H1 (cell line): Measurements from ENCODE around the gene UBC. TPM values are rescaled to one million over a fixed set of nuclear protein-coding genes. Genes with fewer than 3 reads are reported as not detected.
A peak's percentile ranks its signal among the peaks of the same experiment; 100 is the strongest.

Experiments used
- CTCF ChIA-PET: fragments of 300-600 bp; sonication (Branson Sonifier 250); formaldehyde crosslinking; loops from one replicate; lab custom pipeline; 2021; ENCODE audit not compliant: partially characterized antibody; lab: Charles Lee
- POLR2A ChIA-PET: fragments of 300-600 bp; sonication (Branson Sonifier 250); formaldehyde crosslinking; loops from one replicate; lab custom pipeline; 2021; ENCODE audit warnings: inconsistent platforms; ENCODE audit not compliant: partially characterized antibody; lab: Charles Lee
- DNase-seq, 2 experiments: peaks; one replicate each; pipeline versions ENCODE4 v3.0.0 to v3.0.0-alpha.2; 2010 to 2022; ENCODE audit warnings: low spot score in 2 of 2, low read depth in 1 of 2, mixed read lengths in 1 of 2
- FAIRE-seq: peaks from 2 replicates; lab custom pipeline; 2011; peaks lifted over from hg19 to GRCh38; lab: Jason Lieb, UNC
- H2AFZ ChIP-seq: 2 replicates; pipeline ENCODE4 v1.8.1; 2012; ENCODE audit warnings: low read length, inconsistent platforms
- H2AK5ac ChIP-seq: 2 replicates; pipeline ENCODE4 v1.6.1; 2013; ENCODE audit warnings: low read depth, low read length
- H2BK120ac ChIP-seq: replicated peaks from 2 replicates; pipeline ENCODE3; 2013; ENCODE audit warnings: low read depth, low read length, inconsistent platforms
- H2BK12ac ChIP-seq: 2 replicates; pipeline ENCODE4 v1.6.1; 2013; ENCODE audit warnings: low read depth, low read length
- H2BK15ac ChIP-seq: 2 replicates; pipeline ENCODE4 v1.6.1; 2013; ENCODE audit warnings: low read length
- H2BK20ac ChIP-seq: 2 replicates; pipeline ENCODE4 v1.6.1; 2013; ENCODE audit warnings: low read length
- H2BK5ac ChIP-seq: 2 replicates; pipeline ENCODE4 v1.6.1; 2013; ENCODE audit warnings: low read depth, low read length
- H3K14ac ChIP-seq: 2 replicates; pipeline ENCODE4 v1.6.1; 2013; ENCODE audit warnings: inconsistent platforms; ENCODE audit not compliant: insufficient read length
- H3K18ac ChIP-seq: 2 replicates; pipeline ENCODE4 v1.6.1; 2013; ENCODE audit warnings: low read length; ENCODE audit errors: extremely low read depth
- H3K23ac ChIP-seq: 2 replicates; pipeline ENCODE4 v1.6.1; 2013; ENCODE audit warnings: inconsistent platforms; ENCODE audit not compliant: insufficient read length
- H3K23me2 ChIP-seq: 2 replicates; pipeline ENCODE4 v1.6.1; 2013; ENCODE audit warnings: low read depth, low read length
- H3K27ac ChIP-seq: 2 replicates; pipeline ENCODE4 v1.6.1; 2011; ENCODE audit warnings: low read depth, low read length, inconsistent platforms
- H3K27me3 ChIP-seq, 4 experiments: replicated peaks in 1 of 4; 1 replicate in 1 of 4; 2 replicates in 3 of 4; pipeline versions ENCODE4 v1.6.1 to v1.8.1; 2011 to 2013; ENCODE audit warnings: low read length in 3 of 4, mild to moderate bottlenecking in 3 of 4, inconsistent platforms in 2 of 4, mixed read lengths in 2 of 4, moderate library complexity in 1 of 4; ENCODE audit not compliant: control insufficient read depth in 3 of 4, insufficient read depth in 3 of 4; ENCODE audit errors: extremely low read depth in 1 of 4
- H3K36me3 ChIP-seq, 4 experiments: 2 replicates each; pipeline versions ENCODE4 v1.6.1 to v1.8.1; 2011 to 2013; ENCODE audit warnings: mild to moderate bottlenecking in 4 of 4, low read length in 3 of 4, moderate library complexity in 2 of 4, control low read depth in 1 of 4, inconsistent platforms in 1 of 4; ENCODE audit not compliant: insufficient read depth in 4 of 4, control insufficient read depth in 2 of 4
- H3K4ac ChIP-seq: replicated peaks from 2 replicates; pipeline ENCODE3; 2013; ENCODE audit warnings: low read length, low read depth, mixed read lengths, inconsistent platforms; ENCODE audit not compliant: insufficient read length
- H3K4me1 ChIP-seq, 4 experiments: replicated peaks in 1 of 4; 1 replicate in 1 of 4; 2 replicates in 3 of 4; pipeline versions ENCODE4 v1.6.1 to v1.8.1; 2011 to 2013; ENCODE audit warnings: low read length in 3 of 4, inconsistent platforms in 2 of 4, mixed read lengths in 1 of 4; ENCODE audit not compliant: insufficient read depth in 4 of 4, control insufficient read depth in 3 of 4
- H3K4me2 ChIP-seq, 2 experiments: 2 replicates each; pipeline versions ENCODE4 v1.6.1 to v1.8.1; 2011 to 2013; ENCODE audit warnings: low read depth in 2 of 2, low read length in 2 of 2, control low read depth in 1 of 2, inconsistent platforms in 1 of 2, mild to moderate bottlenecking in 1 of 2; ENCODE audit not compliant: insufficient read depth in 1 of 2
- H3K4me3 ChIP-seq, 4 experiments: fragments of 200-600, 300-600 bp in 1 of 4; sonication (generic), shearing (Covaris generic), sonication (Bioruptor Twin) in 1 of 4; 2 replicates each; pipeline versions ENCODE4 v1.5.1 to v1.8.1; 2011 to 2016; ENCODE audit warnings: low read length in 4 of 4, low read depth in 3 of 4, control low read depth in 2 of 4, inconsistent platforms in 2 of 4, mild to moderate bottlenecking in 2 of 4, mixed read lengths in 1 of 4, moderate library complexity in 1 of 4; ENCODE audit not compliant: insufficient read depth in 2 of 4; ENCODE audit errors: extremely low read depth in 1 of 4
- H3K56ac ChIP-seq: replicated peaks from 2 replicates; pipeline ENCODE3; 2013; ENCODE audit warnings: low read depth, mild to moderate bottlenecking, mixed read lengths, low read length, inconsistent platforms; ENCODE audit not compliant: insufficient read length
- H3K79me1 ChIP-seq: 2 replicates; pipeline ENCODE4 v1.6.1; 2013; ENCODE audit warnings: low read depth, low read length, control low read depth
- H3K79me2 ChIP-seq, 2 experiments: 2 replicates each; pipeline versions ENCODE4 v1.6.1 to v1.8.1; 2012 to 2013; ENCODE audit warnings: low read length in 2 of 2, mild to moderate bottlenecking in 2 of 2, inconsistent platforms in 1 of 2; ENCODE audit not compliant: insufficient read depth in 2 of 2, control insufficient read depth in 1 of 2
- H3K9ac ChIP-seq, 4 experiments: replicated peaks in 1 of 4; 1 replicate in 1 of 4; 2 replicates in 3 of 4; pipeline versions ENCODE4 v1.6.1 to v1.8.1; 2011 to 2013; ENCODE audit warnings: low read depth in 3 of 4, low read length in 3 of 4, control low read depth in 2 of 4, mild to moderate bottlenecking in 2 of 4, moderate library complexity in 2 of 4, inconsistent platforms in 1 of 4; ENCODE audit errors: extremely low read depth in 1 of 4
- H3K9me3 ChIP-seq, 2 experiments: 2 replicates each; pipeline versions ENCODE4 v1.6.1 to v1.8.1; 2012 to 2013; ENCODE audit warnings: mild to moderate bottlenecking in 2 of 2, moderate library complexity in 2 of 2, control low read depth in 1 of 2, inconsistent platforms in 1 of 2, low read depth in 1 of 2, low read length in 1 of 2, mixed read lengths in 1 of 2; ENCODE audit not compliant: insufficient read depth in 2 of 2
- H4K20me1 ChIP-seq, 2 experiments: replicated peaks in 1 of 2; 2 replicates each; pipeline versions ENCODE3 to v1.8.1; 2011 to 2013; ENCODE audit warnings: inconsistent platforms in 2 of 2, low read length in 2 of 2, mild to moderate bottlenecking in 1 of 2; ENCODE audit not compliant: insufficient read depth in 2 of 2, control insufficient read depth in 1 of 2
- H4K5ac ChIP-seq: 2 replicates; pipeline ENCODE4 v1.6.1; 2013; ENCODE audit warnings: low read length, low read depth, mixed read lengths, inconsistent platforms; ENCODE audit not compliant: insufficient read length
- H4K8ac ChIP-seq: 2 replicates; pipeline ENCODE4 v1.8.0; 2013; ENCODE audit warnings: mild to moderate bottlenecking, moderate library complexity, low read length, inconsistent platforms; ENCODE audit not compliant: insufficient read depth; ENCODE audit errors: extremely low read depth
- H4K91ac ChIP-seq: replicated peaks from 2 replicates; pipeline ENCODE3; 2013; ENCODE audit warnings: low read length, mixed read lengths, inconsistent platforms; ENCODE audit not compliant: insufficient read length
- CHD1 ChIP-seq: IDR thresholded peaks from 2 replicates; pipeline ENCODE4 v1.6.1; 2012; ENCODE audit warnings: low read depth, low read length, improper control_type of control experiment
- CHD2 ChIP-seq: IDR thresholded peaks from 2 replicates; pipeline ENCODE4 v1.6.1; 2012; ENCODE audit warnings: low read length, improper control_type of control experiment
- KDM4A ChIP-seq: IDR thresholded peaks from one replicate; pipeline ENCODE4 v1.7.1; 2012; ENCODE audit warnings: low read depth, mild to moderate bottlenecking, moderate library complexity, low read length, inconsistent platforms; ENCODE audit not compliant: severe bottlenecking
- MAFK ChIP-seq: IDR thresholded peaks from 2 replicates; pipeline ENCODE4 v1.6.1; 2012; ENCODE audit warnings: low read depth, mild to moderate bottlenecking, improper control_type of control experiment, low read length
- RBBP5 ChIP-seq: IDR thresholded peaks from 2 replicates; pipeline ENCODE4 v1.7.1; 2012; ENCODE audit warnings: low read depth, mild to moderate bottlenecking, inconsistent platforms, low read length, moderate library complexity, borderline replicate concordance
- SP1 ChIP-seq: IDR thresholded peaks from 2 replicates; pipeline ENCODE4 v1.6.1; 2011; ENCODE audit warnings: low read depth, low read length
- TEAD4 ChIP-seq: IDR thresholded peaks from 2 replicates; pipeline ENCODE4 v1.6.1; 2012; ENCODE audit warnings: low read depth, low read length, inconsistent platforms, mixed read lengths
- WGBS, 2 experiments: shearing (Covaris generic) in 1 of 2; methylation state at CpG; one replicate each; pipeline versions ENCODE4 v1.1.6 to v1.1.7; 2013 to 2015; ENCODE audit warnings: low lambda C conversion rate in 2 of 2, mixed read lengths in 2 of 2, inconsistent platforms in 1 of 2, low coverage in 1 of 2, missing lambda C conversion rate in 1 of 2; ENCODE audit not compliant: insufficient replicate concordance in 2 of 2, insufficient coverage in 1 of 2, insufficient read length in 1 of 2; ENCODE audit errors: extremely low coverage in 1 of 2, missing lambda C conversion rate in 1 of 2; 5-methylcytosine and 5-hydroxymethylcytosine counted together
- polyA plus RNA-seq, 7 experiments: library from polyadenylated mRNA; depleted of rRNA in 3 of 7; stranded (reverse) in 5 of 7; unstranded in 2 of 7; fragments of >200 nt in 5 of 7; fragments of 200-250 nt in 2 of 7; gene quantifications; 1 replicate in 5 of 7; 2 replicates in 1 of 7; 4 replicates in 1 of 7; pipeline versions ENCODE4 v1.2.1 to v1.2.3, GENCODE V29; 2011 to 2013; ENCODE audit warnings: missing spikeins in 2 of 7, mixed read lengths in 2 of 7
- total RNA-seq: library from RNA; stranded (reverse); fragmentation: NEBNext Ultra II Directional; extraction: Animal tissue kit (Norgen Biotek cat#: 25700); gene quantifications from 2 replicates; pipeline ENCODE4 v1.2.1, GENCODE V29; 2021
- TF ChIP-seq, protein P1 (sequence below): IDR thresholded peaks from 2 replicates; pipeline ENCODE4 v1.6.1; 2012; ENCODE audit warnings: low read length, inconsistent platforms

UBC gene
- total and polyA plus RNA-seq, 2 of the 8 experiments (the other 6 are each of a cell fraction or from before 2014, with no cell fraction given) = 559 to 749 TPM

DNA sequence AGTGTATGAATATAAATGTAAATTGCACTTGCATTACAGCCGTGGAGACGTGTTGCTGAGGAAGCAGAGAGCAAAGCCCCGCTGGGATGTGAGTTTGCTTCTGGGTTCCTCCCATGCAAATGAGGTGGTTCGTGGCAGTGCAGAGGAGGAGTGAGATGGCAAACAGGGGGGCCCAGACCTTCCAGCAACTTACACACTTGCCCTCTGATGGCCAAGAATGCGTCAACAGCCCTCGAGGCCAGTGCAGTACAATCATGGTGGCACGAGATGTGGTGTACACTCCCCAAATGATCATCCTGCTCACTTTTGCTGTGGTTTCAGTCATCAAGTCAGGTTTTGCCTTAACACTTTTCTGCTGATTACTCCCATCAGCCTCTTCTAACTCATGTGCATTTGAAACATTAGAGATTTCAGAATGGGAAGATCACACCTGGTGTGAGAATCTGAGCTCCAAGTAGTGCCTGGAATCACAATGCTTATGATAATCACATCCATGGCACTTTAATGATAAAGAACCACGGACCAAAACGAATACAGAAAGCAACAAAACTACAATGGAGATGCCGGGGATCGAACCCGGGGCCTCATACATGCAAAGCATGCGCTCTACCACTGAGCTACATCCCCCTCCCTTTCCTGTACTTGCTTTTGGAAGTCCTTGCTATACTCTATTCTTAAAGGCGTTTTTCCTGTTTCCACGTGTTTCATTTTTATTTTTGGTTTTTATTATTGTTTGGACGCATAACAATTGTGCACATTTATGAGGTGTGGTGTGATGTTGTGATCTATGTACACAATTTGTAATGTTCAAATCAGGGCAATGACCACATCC is 7.0 kb upstream of the UBC start:
- peak in 1 of 2 experiments; percentile 81 for DNase-seq
- POLR2A ChIA-PET = interaction anchor here (2.0 to 11.9 kb wide), 2 partner anchors 11 to 14 kb away, joined by 15 to 250 read pairs; no protein-coding TSS in a partner anchor
- TF ChIP-seq CHD2 (no peak), CHD1 (0 out of 2 replicates have a peak, but pooled peaks have one; percentile 29), RBBP5 (peak; percentile 77), SP1 (0 out of 2 replicates have a peak, but pooled peaks have one; percentile 34), TEAD4 (peak; percentile 60), MAFK (peak; percentile 85; the same call in 1 of the 2 replicates), KDM4A (peak; percentile 24)
- TF ChIP-seq, protein P1, sequence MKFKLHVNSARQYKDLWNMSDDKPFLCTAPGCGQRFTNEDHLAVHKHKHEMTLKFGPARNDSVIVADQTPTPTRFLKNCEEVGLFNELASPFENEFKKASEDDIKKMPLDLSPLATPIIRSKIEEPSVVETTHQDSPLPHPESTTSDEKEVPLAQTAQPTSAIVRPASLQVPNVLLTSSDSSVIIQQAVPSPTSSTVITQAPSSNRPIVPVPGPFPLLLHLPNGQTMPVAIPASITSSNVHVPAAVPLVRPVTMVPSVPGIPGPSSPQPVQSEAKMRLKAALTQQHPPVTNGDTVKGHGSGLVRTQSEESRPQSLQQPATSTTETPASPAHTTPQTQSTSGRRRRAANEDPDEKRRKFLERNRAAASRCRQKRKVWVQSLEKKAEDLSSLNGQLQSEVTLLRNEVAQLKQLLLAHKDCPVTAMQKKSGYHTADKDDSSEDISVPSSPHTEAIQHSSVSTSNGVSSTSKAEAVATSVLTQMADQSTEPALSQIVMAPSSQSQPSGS = peak; percentile 70; the same call in 1 of the 2 replicates

More for the DNA sequence above, 7.0 kb upstream of the UBC start:
- H2BK20ac ChIP-seq = peak overlapping the region; percentile 97
- H4K8ac ChIP-seq = no peak overlapping the region
- no peaks in the 10 kb centered on the region for H3K9me3 ChIP-seq
- peak overlapping the region; percentile 1 for H3K56ac ChIP-seq
- H3K4ac ChIP-seq = no peak overlapping the region
- FAIRE-seq = no peak
- peak overlapping the region; percentile 34 for H2BK120ac ChIP-seq
- peak overlapping the region; percentile 97 for H3K18ac ChIP-seq
- no peak overlapping the region for H3K23ac ChIP-seq
- peaks cover 9% of the 10 kb centered on the region for H3K23me2 ChIP-seq
- H3K36me3 ChIP-seq = no peaks in the 10 kb centered on the region
- H3K14ac ChIP-seq = no peak overlapping the region
- H3K79me2 ChIP-seq = no peaks in the 10 kb centered on the region
- WGBS, 2 experiments = 8% methylated on average over 16 of the region's 16 CpGs; no CpG with 5 or more reads in 1 of the 2 experiments
- peak overlapping the region; percentile 81 for H3K27ac ChIP-seq
- H4K91ac ChIP-seq = peak overlapping the region; percentile 96
- peak overlapping the region; percentile 98; the same call in 1 of the 2 replicates for H2BK12ac ChIP-seq
- peak overlapping the region; percentile 53; the same call in 1 of the 2 replicates for H2BK15ac ChIP-seq
- H3K4me1 ChIP-seq = peaks cover 9 to 28% (median 22%) of the 10 kb centered on the region in 4 experiments
- peak overlapping the region; percentile 93 for H2BK5ac ChIP-seq
- H3K4me3 ChIP-seq = peak overlapping the region; percentile 20 to 58 (median 40); a peak in 7 of 8 replicates
- H3K79me1 ChIP-seq = no peaks in the 10 kb centered on the region
- peak overlapping the region; percentile 68; the same call in 1 of the 2 replicates for H2AK5ac ChIP-seq
- no peaks in the 10 kb centered on the region for H3K27me3 ChIP-seq
- peak overlapping the region; percentile 74 for H4K5ac ChIP-seq
- no peaks in the 10 kb centered on the region for H4K20me1 ChIP-seq
- peak overlapping the region; percentile 84 for H2AFZ ChIP-seq
- CTCF ChIA-PET = interaction anchor here (1.1 to 8.5 kb wide), 6 partner anchors 10 to 79 kb away, joined by 3 to 86 read pairs (median 4); no protein-coding TSS in a partner anchor
- peak overlapping the region in 2 of 4 experiments; percentile 51 to 59; a peak in 4 of 7 replicates for H3K9ac ChIP-seq
- H3K4me2 ChIP-seq = peak overlapping the region; percentile 95 to 99
